HK-2 (cell line): Measurements from ENCODE around the gene TMEM132E.

Source experiments
- DNase-seq: peaks from one replicate; pipeline ENCODE4 v3.0.0-alpha.2; 2018; ENCODE audit not compliant: unreplicated experiment

The TMEM132E gene

DNA sequence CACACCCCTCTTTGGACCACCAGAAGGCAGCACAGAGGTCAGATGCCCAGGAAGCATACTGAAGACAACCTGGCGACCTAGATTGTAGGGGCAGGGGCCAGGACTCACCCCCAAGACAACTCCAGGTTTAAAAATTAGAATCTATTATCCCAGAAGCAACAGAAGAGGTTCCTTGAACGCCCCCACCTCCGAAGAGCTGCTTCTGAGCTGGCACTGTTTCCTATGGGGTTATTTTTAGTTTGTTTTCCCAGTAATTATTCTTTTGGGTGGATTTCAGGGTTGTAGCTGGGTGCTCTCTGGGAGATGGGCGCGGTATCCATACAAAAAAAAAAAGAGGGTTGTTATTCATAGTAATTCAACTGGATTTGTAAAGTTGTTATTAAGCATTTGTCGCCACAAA is 10.4 kb upstream of the TMEM132E start:
- DNase-seq = no peak

DNA sequence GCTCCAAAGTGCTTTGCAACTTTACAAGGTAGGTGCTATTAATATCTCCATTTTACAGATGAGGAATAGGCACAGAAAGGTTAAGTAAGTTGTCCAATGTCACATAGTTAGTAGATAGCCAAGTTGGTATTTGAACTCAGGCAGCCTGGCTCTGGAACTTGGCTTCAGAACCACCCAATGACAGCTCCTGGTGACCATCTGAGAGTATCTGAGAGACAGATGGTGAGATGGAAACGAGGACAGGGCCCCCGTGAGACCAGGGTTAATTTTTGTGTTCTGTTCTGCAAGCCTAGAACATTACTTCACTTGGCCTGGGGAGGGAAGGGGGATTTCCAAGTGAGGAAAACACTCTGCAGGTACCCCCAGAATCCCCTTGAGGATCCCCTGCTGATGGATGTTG is 9.8 kb upstream of the TMEM132E start:
- DNase-seq = no peak

DNA sequence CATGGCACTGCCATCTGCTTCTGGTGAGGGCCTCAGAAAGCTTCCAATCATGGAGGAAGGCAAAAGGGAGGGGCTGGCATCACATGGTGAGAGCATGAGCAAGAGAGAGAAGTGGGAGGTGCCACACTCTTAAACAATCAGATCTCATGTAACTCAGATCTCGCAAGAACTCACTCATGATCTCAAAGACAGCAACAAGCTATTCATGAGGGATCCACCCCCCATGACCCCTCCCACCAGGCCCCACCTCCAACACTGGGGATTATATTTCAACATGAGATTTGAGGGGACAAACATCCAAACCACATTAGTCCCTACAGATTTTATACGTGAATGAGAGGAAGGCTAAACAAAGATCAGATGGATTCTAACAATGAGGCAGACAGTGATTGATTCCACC is 8.9 kb upstream of the TMEM132E start:
- no peak for DNase-seq

DNA sequence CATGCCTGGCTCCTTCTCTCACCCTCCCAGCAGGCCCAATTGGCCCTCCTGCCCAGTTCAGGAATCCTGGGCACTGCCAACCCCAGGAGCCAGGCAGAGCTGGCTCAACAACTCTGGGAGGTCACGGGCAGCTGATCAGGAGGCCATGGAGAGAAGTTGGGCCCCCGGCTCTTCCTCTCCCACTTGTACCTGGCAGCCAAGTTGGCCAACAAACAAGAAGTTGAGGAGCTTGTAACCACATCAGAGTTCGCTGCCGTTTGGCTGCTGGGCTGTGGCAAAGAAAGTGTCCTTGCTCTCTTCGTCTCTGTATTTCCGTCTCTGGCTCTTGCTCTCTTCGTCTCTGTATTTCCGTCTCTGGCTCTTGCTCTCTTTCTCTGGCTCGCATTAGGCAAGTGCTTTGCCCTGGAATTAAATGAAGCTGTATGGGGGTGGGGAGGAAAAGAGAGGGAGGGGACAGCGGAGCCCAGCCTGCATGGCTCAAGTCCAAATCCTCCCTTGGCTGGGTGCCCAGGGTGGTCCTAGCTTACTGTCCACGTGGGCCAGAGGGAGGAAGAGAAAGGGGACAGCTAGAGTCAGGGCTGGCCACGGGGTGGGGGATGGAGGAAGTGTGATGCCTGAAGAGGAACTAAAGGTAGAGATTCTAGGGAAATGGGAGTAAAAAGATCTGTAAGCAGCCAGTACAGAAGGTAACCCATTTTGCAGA is 7.8 kb upstream of the TMEM132E start:
- no peak for DNase-seq

DNA sequence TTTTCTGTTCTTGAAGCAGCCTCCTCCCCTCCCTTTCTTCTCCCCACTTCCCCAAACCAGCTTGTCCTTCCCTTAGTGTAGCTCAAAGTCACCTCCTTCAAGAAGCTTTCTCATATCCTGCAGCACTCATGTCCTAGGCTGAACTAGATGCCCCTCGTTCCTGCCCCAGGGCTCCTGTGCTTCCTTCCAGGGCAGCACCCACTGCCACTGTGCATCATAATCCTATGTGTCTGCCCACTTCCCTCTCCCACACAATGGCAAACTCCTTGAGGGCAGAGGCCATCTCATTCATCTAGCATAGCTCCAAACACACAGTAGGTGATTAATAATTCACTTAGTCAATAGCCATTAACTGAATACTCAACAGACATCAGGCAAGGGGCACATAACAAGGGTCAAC is 6.9 kb upstream of the TMEM132E start:
- no peak for DNase-seq

DNA sequence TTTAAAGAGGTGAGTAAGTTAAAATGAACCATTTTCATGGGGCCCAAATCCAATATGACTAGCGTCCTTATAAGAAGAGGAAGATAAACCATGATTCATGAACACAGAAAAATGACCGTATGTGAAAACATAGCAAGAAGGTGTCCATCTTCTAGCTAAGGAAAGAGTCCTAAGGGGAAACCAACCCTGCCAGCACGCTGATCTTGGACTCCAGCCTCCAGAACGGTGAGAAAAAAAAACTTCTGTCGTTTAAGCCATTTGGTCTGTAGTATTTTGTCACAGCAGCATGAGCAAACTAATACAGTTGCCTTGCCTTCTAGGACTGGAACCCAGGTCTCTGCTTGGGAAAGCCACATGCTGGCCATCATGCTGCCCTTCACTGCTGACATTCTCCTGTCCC is 4.2 kb upstream of the TMEM132E start:
- no peak for DNase-seq

DNA sequence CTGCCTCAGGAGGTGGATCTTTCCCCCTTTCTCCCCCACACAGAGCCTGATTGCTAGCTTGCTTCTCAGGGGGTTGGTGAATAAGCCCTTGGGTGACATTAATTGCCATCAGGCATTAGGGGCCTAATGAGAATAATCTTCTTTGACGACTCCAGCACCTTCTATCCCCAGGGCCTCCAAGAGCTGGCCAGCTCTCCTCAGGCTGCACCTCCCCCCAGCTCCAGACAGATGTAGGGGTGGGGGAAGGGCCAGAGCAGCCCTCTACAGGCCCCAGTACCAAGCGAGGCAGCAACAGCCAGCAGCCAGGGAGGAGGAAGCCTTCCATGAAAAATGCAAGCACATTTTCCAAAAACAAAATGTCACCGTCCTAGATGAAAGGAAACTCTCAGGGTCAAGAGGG is 1.4 kb upstream of the TMEM132E start:
- no peak for DNase-seq

DNA sequence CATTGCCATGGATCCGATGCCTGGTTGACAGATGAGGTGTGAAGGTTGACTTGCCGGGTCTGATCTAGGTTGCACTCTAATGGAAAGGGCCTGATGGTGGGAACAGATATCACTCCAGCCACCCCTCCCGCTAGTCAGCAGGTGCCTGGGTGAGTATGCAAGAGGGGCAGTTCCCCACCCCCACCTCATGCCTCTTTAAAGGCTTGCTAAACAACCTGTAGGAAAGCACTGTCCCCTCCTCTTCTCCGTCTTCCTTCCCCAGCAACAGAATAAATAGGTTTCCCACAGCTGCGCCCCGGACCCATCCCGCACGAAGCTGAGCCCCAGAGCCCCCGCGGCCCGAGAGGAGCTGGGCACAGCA is 746 bp upstream of the TMEM132E start:
- no peak for DNase-seq

DNA sequence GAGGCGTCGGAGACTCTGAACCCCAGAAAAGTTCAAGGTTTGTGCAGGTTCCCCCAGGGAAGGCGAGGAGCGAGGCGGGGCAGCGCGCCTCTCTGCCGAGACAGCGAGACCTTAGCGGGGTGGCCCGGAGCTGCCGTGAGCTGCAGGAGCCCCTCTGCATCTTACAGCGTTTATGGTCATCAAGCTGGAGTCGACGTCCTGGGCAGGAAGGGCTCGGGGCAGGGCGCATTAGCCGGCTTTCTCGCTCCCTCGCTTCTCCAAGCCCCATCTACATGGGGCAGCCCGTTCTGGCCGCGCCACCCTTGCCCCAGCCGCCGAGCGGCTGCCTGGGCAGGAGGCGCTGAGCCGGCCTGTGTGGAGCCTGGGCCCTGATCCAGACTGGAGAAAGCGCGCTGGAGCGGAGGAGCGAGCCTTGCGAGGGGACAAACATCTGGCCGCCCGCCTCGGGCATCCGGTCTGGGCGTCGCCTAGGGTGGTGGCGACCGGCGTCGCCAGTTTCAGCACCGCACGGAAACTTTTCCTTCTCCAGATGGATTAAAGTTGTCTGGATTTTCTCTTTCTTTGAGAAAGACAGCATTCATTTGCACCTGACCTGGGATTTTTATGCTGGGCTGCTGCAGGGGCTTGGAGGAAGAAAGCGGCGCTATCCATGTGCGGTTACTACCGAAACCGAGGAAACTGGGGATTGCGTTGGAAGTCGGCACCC is 750 bp downstream of the TMEM132E start:
- DNase-seq = no peak

DNA sequence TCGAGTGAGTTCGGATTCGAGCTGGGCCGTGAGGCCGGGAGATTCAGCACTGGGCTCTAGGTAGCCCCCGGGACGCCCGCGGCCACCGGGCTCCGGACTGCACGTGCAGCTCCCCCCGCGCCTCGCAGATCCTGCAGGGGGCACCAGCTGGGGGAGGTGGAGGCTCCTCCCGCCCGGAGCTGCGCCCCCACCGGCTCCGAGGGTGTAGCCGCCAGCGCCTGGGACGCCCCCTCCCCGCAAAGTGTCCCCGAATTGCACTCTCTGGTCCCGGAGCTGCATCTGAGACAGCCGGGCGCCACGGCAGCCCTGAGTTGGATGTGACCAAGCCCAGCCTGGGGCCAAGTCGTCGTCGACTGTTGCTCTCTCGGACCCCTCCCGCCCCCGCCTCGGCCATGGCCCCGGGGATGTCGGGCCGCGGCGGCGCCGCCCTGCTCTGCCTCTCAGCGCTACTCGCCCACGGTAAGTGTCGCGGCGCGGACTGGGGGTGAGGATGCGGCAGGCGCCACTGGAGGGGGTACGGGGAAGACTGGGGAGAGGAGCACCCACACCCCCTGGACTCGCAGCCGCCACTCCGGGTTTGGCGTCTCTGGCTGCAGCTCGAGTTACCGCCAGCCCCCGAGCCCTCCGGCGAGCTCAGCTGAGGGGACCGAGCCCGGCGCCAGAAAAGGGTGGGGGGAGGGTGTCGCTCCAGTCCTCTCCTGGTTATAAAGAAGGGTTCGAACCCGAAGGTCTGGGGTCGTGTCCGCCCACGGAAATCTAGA is 1.5 kb downstream of the TMEM132E start:
- no peak for DNase-seq

DNA sequence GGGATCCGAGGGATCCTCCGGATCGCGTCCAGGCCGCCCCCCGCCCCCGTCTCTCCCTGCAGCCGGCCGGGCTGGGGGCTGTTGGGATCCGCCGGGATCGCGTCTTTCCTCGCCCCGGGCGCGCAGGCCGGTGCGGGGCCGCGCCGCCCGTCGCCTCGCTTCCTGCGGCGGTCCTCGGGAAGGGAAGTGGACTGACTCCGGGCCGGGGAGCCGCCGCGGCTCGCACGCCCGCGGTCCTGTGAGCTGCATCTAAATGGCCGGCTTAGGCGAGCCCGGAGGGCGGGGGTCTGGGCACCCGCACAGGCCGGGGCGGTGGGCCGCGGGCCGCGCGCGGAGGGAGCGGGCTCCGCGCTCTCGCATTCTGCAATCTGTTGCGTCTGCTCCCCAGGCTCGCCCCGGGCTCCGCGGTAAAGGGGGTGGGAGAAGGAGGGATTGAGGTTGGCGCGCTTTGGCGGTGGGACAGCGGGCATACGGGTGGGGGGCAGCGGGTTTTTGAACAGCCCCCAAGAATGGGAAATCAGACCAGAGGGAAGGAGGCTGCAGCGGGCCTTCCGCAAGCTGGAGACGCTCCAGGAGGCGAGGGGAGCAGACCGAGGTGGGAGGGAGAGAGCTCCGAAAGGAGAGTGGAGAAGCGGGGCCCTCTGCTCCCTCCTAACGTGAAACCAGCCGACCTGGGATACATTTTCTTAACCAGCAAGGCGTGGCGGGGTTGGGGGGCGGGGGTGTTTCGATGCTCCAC is 2.2 kb downstream of the TMEM132E start:
- no peak for DNase-seq

DNA sequence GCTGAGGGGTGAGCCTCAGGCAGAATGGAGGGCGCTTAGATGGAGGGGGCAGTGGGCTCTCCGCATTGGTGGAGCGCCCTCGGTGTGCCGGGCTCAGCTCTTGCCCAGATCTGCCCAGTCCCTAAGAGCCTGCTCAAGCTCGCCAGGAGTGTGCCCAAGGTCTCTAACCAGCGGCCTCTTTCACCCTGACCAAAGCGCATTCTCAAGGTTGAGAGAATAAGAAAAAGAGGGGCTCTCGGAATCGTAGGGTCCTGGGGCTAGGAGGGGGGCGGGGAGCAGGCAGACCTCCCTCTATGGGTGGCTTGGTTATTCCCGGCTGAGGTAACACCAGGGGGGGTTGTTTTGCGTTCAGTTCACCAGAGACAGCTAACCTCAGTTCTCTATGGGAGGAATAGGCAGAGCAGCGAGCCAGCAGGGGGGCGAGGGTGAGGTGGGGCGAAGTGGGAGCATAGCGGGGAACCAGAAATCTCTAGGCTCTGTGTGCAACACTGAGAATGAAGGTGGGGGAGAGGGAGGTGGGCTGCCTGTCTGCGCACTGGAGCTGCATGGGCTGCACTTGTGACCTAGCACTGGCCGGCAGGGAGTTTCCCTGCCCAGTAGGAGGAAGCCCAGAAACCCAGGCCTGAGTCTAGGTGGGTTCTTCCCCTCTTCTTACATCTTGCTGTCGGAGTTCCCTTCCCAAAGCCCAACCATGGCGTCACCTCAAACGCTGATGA is 3.0 kb downstream of the TMEM132E start:
- DNase-seq = no peak

DNA sequence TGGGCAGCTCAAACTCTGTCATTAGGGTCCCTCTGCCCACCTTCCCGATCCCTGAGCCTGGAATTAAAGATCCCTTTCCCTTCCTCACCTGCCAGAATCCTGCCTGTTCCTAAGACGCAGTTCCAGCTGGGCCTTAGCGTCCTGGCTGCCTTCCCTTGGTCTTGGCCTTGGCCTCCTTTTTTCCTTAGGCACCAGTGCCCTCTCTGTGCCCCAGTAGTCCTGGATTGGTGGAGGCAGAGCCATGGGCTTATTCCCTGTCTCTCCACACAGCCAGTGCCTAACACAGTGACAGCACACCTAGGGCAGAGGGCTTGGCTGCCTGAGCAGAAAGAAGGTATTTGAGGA is 3.5 kb downstream of the TMEM132E start:
- no peak for DNase-seq

DNA sequence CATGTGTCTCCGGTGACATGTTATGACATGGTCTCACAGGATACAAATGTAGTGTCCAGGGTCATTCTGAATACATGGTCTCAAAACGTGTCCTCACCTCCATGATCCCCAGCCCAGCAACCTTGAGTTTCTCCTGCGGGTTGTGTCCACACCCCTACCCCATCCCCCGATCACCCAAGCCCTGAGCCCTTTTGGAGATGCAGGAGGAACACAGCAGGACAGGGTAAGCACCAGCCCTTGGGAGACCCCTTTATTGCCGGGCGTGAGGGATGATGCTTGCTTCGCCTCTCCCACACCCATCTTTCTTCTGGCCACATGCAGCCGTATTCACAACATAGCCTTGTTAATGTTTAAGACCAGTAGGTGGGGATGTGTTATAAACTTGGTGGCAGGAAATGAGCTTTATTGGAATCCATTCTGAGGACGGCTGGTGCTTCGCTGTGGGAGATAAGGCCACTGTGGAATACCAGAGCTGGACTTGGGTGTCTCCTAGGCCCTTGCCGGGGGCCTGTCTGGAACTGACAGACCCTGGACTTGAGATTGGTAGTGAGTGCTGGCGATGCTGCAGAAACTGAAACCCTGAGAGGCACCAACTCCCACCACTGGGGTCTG is 5.5 kb downstream of the TMEM132E start:
- DNase-seq = no peak

DNA sequence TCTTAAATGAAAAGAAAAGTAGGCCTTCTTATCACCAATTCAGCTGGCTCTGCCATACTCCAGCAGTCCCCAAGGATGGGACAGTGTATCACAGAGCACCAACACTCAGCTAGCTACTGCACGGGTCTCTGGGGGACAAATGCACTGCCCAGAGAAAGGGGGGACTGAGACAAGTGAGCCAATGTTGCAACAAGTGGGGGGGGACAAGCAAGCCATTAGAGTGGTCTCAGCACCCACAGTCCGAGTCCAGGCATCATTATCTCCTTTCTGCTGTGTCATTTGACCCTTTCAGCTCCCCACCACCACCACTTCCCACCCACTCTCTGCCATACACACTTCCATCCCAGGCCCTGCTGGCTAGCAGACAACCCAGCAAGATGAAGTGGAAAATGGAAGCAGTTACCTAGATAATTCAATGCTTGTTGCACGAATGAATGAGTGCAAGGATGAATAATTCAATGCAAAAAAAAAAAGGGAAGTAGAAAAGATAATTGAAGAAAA is 7.0 kb downstream of the TMEM132E start:
- DNase-seq = no peak

DNA sequence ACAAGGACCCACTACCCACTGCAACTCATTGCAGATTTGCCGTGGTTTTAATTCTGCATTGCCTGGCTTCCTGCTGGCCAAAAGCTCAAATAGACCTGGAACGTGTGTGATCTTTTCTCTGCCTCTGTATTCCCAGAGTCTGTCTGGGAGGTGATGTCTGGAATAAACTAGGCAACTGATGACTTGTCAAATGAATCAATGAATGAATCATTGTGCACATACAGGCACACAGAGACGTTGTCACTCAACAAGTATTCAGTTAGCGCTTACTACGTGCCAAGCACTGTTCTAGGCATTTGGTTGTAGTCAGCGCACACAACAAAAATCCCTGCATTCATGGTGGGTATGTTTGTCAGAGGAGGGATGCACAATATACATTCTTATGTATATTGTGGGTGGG is 8.9 kb downstream of the TMEM132E start:
- DNase-seq = no peak

DNA sequence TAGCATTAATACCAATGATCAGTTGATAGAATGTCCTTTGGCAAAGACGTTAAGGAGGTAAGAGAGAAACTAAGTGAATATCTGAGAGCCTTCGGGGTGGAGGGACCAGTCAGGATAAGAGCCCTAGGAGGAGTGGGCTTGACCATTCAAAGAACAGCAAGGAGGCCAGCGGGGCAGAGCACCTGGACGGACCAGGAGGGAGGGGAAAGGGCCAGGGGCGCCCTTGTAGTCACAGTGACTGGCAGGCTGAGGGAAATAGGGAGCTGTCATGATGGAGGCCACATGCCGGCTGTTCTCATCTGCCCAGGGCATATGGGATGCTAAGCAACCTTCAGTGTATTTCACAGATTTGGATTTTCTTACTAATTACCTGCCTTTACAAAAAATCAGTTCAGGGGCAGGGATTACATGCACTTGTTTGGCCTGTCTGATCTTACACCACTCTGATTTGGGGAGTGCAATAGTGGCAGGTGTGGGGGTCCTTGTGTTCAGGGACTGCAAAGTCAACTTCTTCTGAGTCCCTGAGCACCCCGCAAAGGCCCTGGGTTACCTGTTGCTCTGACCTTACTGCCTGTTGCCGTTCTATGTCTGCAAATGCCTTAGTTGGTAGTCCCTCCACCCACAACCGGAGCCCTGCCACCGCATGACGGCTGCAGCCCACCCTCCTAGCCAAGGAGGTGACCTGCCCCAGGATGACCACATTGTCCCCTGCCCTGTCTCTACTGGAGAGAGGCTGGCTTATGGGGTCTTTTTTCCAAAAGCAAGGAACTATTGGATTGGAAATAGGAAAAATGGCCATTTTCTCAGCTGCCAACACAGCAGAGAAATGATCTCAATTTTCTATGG is 10.0 kb downstream of the TMEM132E start:
- DNase-seq = no peak

DNA sequence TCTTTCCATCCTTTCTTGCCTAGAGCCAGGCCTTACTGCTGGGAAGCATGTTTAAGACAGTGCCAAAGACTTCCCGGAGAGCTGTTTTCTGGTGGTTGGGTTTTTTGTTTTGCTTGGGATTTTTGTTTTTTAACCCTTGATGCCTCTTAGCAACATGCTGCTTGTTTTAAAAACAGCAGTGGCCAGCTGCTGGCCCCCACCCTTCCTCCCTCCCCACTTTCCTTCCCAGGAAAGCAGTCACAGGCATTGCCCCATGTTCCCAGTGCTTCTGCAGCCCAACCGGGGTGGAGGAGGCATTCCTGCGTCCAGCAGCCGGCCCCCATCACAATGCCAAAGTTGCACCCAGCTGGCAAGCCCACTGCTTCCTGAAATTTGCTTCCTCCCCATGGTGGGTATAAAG is 12.6 kb downstream of the TMEM132E start:
- no peak for DNase-seq

DNA sequence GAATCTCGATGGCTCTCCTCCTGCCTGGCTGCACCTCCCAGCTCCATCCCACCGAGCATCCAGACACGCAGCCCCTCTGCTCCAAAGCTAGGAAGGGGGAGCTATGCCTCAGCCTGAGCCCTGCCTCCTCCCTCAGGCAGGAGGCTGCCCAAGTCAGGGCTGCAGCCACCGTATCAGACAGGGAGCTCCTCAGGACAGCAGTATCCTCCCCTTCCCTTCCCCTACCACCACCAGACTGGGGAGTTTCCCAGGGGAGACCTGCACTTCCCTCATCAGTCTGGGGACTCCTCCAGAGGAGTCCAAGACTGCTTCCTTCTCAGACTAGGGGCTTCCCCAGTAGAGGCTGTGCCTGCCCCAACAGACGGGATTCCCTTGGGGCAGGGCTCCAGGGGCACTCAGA is 17.5 kb downstream of the TMEM132E start:
- no peak for DNase-seq

DNA sequence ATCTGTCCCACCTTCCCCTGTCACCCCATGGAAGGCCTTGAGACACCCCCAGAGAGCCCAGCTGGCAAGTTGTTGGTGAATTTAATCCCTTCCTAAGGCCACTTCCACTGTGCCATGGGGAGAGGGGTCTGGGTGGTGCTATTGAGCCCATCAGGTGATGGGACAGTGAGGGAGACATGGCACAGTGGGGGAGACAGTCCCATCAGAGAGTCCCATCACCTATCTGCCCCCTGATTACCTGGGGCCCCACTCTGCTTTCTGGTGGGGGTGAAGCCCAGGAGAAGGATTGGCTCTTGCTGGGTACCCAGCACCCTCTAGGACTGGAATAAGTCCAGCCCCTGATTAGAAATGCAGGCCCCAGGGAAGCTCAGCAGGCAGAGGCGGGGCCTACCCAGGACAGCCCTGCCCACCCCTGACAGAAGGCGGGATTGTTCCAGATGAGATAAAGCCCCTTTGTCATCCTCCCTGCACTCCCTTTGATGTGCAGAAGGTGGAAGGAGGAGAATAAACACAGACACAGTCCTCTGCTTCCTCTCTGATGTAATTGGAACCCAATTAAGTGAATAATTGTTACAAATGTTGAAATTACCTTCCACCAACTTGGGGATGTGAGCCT is 18.9 kb downstream of the TMEM132E start:
- DNase-seq = no peak
